Fibroblast of lung (primary cell): Measurements from ENCODE around the gene THOC7. TPM values are rescaled to one million over a fixed set of nuclear protein-coding genes. Genes with fewer than 3 reads are reported as not detected.
A peak's percentile ranks its signal among the peaks of the same experiment; 100 is the strongest.

Source experiments
- DNase-seq, 2 donors: peaks; one replicate each; pipeline versions ENCODE4 v3.0.0 to v3.0.0-alpha.2; 2010; ENCODE audit warnings: low read depth in 2 of 2
- H2AFZ ChIP-seq: 2 replicates; pipeline ENCODE4 v1.5.1; 2012; ENCODE audit warnings: low read length, control low read depth, inconsistent platforms
- H3K27ac ChIP-seq: 2 replicates; pipeline ENCODE4 v1.5.1; 2011; ENCODE audit warnings: low read length, control low read depth; ENCODE audit not compliant: insufficient read depth
- H3K27me3 ChIP-seq: 2 replicates; pipeline ENCODE4 v1.5.1; 2011; ENCODE audit warnings: mild to moderate bottlenecking, low read length; ENCODE audit not compliant: control insufficient read depth, insufficient read depth
- H3K36me3 ChIP-seq: 2 replicates; pipeline ENCODE4 v1.5.1; 2011; ENCODE audit warnings: low read length; ENCODE audit not compliant: control insufficient read depth, insufficient read depth
- H3K4me1 ChIP-seq: 2 replicates; pipeline ENCODE4 v1.5.1; 2011; ENCODE audit warnings: low read length; ENCODE audit not compliant: control insufficient read depth, insufficient read depth; ENCODE audit errors: extremely low read depth
- H3K4me2 ChIP-seq: 2 replicates; pipeline ENCODE4 v1.5.1; 2011; ENCODE audit warnings: low read length, control low read depth; ENCODE audit not compliant: insufficient read depth; ENCODE audit errors: extremely low read depth
- H3K4me3 ChIP-seq, 4 experiments: fragments of 200-600 bp in 1 of 4; sonication (generic) in 1 of 4; replicated peaks in 1 of 4; 2 replicates each; pipeline ENCODE4 v1.5.1; 2011 to 2016; ENCODE audit warnings: low read length in 4 of 4, low read depth in 3 of 4, mild to moderate bottlenecking in 3 of 4, control low read depth in 2 of 4, inconsistent platforms in 1 of 4, mixed read lengths in 1 of 4; ENCODE audit not compliant: insufficient read depth in 1 of 4; ENCODE audit errors: control extremely low read depth in 1 of 4
- H3K79me2 ChIP-seq: 2 replicates; pipeline ENCODE4 v1.5.1; 2012; ENCODE audit warnings: mild to moderate bottlenecking, low read length, inconsistent platforms; ENCODE audit not compliant: control insufficient read depth, insufficient read depth
- H3K9ac ChIP-seq: 2 replicates; pipeline ENCODE4 v1.5.1; 2011; ENCODE audit warnings: mild to moderate bottlenecking, low read length, control low read depth; ENCODE audit not compliant: insufficient read depth
- H3K9me3 ChIP-seq: 2 replicates; pipeline ENCODE4 v1.5.1; 2012; ENCODE audit warnings: low read depth, low read length; ENCODE audit not compliant: control insufficient read depth, insufficient read depth
- H4K20me1 ChIP-seq: 2 replicates; pipeline ENCODE4 v1.5.1; 2011; ENCODE audit warnings: low read length; ENCODE audit not compliant: control insufficient read depth, insufficient read depth; ENCODE audit errors: extremely low read depth
- EZH2 ChIP-seq: IDR thresholded peaks from 2 replicates; pipeline ENCODE4 v1.5.1; 2012; ENCODE audit warnings: low read length, control low read depth, mild to moderate bottlenecking; ENCODE audit errors: missing control alignments
- polyA plus RNA-seq, 2 donors: library from polyadenylated mRNA; depleted of rRNA in 1 of 2; stranded (reverse) in 1 of 2; unstranded in 1 of 2; fragments of >200 nt; gene quantifications; 2 replicates each; pipeline ENCODE4 v1.2.1, GENCODE V29; 2011 to 2012; ENCODE audit warnings: missing spikeins in 1 of 2
- total RNA-seq: library from RNA; depleted of rRNA; stranded (reverse); fragments of >200 nt; gene quantifications from 2 replicates; pipeline ENCODE4 v1.2.1, GENCODE V29; 2014
- TF ChIP-seq, protein P1 (sequence below), 2 donors: IDR thresholded peaks in 1 of 2; conservative IDR thresholded peaks in 1 of 2; 1 replicate in 1 of 2; 2 replicates in 1 of 2; pipeline ENCODE4 v1.5.1; 2011 to 2012; ENCODE audit warnings: low read length in 2 of 2, control low read depth in 1 of 2, inconsistent platforms in 1 of 2, low read depth in 1 of 2, mild to moderate bottlenecking in 1 of 2

Gene THOC7
- total and polyA plus RNA-seq, 2 donors (not counting 1 experiment from before 2014, with no cell fraction given) = 35.3 to 103 TPM

DNA sequence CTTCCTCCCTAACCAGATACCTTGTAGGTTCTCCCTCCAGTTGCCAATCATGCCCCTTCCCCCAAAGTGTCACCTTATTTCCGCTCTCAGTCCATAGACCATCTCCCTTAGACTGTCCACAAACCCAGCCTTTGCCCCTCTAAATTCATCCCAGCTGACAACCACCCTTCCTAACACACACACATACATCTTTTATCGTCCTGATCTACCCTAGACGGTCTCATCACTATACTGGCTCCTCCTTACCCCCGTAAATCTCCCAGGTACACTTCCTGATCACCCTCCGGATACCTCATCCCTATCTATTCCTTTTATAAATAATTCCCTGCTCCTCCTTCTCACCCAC, 828 bp downstream of the THOC7 start:
- H3K27me3 ChIP-seq = no peaks in the 10 kb centered on the region
- H3K4me2 ChIP-seq = peak overlapping the region; percentile 88
- no peaks in the 10 kb centered on the region for H3K9me3 ChIP-seq
- peak overlapping the region; percentile 66 for H2AFZ ChIP-seq
- TF ChIP-seq, protein P1, sequence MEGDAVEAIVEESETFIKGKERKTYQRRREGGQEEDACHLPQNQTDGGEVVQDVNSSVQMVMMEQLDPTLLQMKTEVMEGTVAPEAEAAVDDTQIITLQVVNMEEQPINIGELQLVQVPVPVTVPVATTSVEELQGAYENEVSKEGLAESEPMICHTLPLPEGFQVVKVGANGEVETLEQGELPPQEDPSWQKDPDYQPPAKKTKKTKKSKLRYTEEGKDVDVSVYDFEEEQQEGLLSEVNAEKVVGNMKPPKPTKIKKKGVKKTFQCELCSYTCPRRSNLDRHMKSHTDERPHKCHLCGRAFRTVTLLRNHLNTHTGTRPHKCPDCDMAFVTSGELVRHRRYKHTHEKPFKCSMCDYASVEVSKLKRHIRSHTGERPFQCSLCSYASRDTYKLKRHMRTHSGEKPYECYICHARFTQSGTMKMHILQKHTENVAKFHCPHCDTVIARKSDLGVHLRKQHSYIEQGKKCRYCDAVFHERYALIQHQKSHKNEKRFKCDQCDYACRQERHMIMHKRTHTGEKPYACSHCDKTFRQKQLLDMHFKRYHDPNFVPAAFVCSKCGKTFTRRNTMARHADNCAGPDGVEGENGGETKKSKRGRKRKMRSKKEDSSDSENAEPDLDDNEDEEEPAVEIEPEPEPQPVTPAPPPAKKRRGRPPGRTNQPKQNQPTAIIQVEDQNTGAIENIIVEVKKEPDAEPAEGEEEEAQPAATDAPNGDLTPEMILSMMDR (conservative IDR thresholded peaks at IDR 0.05 in 1 of 2, IDR thresholded peaks at IDR 0.05 in 1 of 2; ENCODE audit: low read depth in 1 of 2, low read length in 2 of 2) = no peak
- TF ChIP-seq EZH2 = no peak
- H3K4me3 ChIP-seq = peak overlapping the region; percentile 57 to 94 (median 78)
- no peaks in the 10 kb centered on the region for H4K20me1 ChIP-seq
- H3K4me1 ChIP-seq = no peaks in the 10 kb centered on the region
- no peak for DNase-seq
- peak overlapping the region; percentile 74 for H3K27ac ChIP-seq
- H3K79me2 ChIP-seq = peaks cover 50% of the 10 kb centered on the region
- no peaks in the 10 kb centered on the region for H3K36me3 ChIP-seq
- peak overlapping the region; percentile 98 for H3K9ac ChIP-seq

DNA sequence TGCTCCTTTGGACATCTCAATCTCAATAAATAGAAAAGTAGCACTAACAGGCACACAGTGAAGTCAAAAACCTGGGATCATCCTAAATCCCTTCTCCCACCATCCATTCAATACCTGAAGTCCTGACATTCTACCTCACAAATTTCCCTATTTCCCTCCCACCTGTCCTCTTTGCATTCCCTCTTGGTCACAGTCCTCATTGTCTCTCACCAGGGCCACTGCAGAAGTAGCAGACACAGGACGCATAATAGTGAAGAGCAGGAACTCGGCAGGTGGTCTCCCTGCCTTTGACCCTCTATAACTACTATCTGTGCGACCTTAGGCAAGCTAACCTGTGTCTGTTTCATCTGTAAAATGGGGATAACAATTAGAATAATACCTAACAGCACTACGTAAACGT, 2.3 kb downstream of the THOC7 start:
- no peak overlapping the region for H2AFZ ChIP-seq
- H3K4me3 ChIP-seq = no peak overlapping the region
- no peak overlapping the region for H3K4me2 ChIP-seq
- H3K4me1 ChIP-seq = no peaks in the 10 kb centered on the region
- no peaks in the 10 kb centered on the region for H3K36me3 ChIP-seq
- no peak overlapping the region for H3K9ac ChIP-seq
- H3K79me2 ChIP-seq = peaks cover 53% of the 10 kb centered on the region
- H3K27ac ChIP-seq = no peak overlapping the region
- no peaks in the 10 kb centered on the region for H3K27me3 ChIP-seq
- DNase-seq = no peak
- H4K20me1 ChIP-seq = no peaks in the 10 kb centered on the region
- H3K9me3 ChIP-seq = no peaks in the 10 kb centered on the region
- TF ChIP-seq, protein P1 (conservative IDR thresholded peaks at IDR 0.05 in 1 of 2, IDR thresholded peaks at IDR 0.05 in 1 of 2; ENCODE audit: low read depth in 1 of 2, low read length in 2 of 2) = no peak
- no peak for TF ChIP-seq EZH2

DNA sequence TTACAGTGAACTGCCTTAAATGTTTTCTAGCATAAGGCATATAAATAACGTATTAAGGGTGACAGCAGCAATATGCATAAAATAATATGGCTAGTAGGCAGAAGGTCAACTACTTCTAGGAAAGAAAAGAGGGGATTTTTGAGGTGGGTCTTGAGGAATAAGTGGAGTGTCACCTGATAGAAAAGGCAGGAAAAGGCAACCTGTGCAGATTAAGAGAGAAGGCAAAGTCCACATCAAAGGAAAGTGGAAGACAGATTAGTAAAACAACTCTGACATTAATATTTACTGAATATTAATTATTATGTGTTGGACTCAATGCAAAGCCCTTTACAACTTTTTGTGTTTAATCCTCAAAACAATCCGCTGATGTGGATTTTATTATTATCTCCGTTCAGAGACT, 2.8 kb downstream of the THOC7 start:
- Histone ChIP-seq H3K9me3 (no peaks in the 10 kb centered on the region), H3K4me3 (no peak overlapping the region)
- no peak for DNase-seq

More for the DNA sequence above, 2.8 kb downstream of the THOC7 start:
- H3K36me3 ChIP-seq = no peaks in the 10 kb centered on the region
- no peak overlapping the region for H3K4me2 ChIP-seq
- H3K79me2 ChIP-seq = peaks cover 49% of the 10 kb centered on the region
- no peaks in the 10 kb centered on the region for H3K4me1 ChIP-seq
- H3K27me3 ChIP-seq = no peaks in the 10 kb centered on the region
- TF ChIP-seq, protein P1 (conservative IDR thresholded peaks at IDR 0.05 in 1 of 2, IDR thresholded peaks at IDR 0.05 in 1 of 2; ENCODE audit: low read depth in 1 of 2, low read length in 2 of 2) = no peak
- no peak for TF ChIP-seq EZH2
- no peak overlapping the region for H2AFZ ChIP-seq
- H3K9ac ChIP-seq = no peak overlapping the region
- no peaks in the 10 kb centered on the region for H4K20me1 ChIP-seq
- H3K27ac ChIP-seq = no peak overlapping the region
